Measurements from ENCODE around the gene OR5D18.
"Not testable (repeated sequence)": the region's sequence is repeated elsewhere in the genome, so short reads cannot be mapped to it uniquely, and the experiment has no call there.

Gene OR5D18

DNA sequence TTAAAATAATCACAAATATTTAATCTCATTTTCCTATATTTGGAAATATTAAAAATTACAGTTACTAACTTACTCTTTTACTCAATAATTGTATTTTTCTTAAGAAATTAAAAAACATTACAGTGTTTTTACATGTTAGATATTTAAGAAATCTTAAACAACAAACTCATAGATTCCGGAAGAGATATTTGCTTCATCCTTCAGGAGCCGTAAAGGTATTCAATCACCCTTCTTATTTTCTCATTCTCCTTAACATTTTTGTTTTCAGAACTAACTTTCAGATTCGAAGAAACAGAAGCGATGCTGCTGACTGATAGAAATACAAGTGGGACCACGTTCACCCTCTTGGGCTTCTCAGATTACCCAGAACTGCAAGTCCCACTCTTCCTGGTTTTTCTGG, at the start of gene OR5D18:
OR5D18 (plus strand) TSS at position 301 of the 400 bp plus-strand sequence; CDS start at position 301, 0 bp downstream.
- DNase-seq, result no peak

DNA sequence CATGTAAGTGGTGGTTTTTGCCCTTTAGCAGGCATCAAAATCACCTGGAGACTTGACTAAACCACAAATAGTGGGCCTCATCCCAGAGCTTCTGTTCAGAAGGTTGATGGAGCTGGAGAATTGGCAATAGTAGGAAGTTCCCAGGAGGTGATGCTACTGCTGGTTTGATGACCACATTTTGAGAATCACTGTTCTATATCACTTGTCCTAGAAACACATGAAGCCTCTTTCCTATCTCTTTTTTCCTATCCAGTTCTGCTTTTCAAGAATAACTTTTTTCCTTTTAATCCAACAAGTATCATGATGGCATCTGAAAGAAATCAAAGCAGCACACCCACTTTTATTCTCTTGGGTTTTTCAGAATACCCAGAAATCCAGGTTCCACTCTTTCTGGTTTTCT, 46.3 kb upstream of the OR5D18 start, which contains the start of gene OR5D13:
OR5D13 (plus strand) TSS at position 301 of the 400 bp plus-strand sequence; CDS start at position 301, 0 bp downstream.
- DNase-seq, result no peak

DNA sequence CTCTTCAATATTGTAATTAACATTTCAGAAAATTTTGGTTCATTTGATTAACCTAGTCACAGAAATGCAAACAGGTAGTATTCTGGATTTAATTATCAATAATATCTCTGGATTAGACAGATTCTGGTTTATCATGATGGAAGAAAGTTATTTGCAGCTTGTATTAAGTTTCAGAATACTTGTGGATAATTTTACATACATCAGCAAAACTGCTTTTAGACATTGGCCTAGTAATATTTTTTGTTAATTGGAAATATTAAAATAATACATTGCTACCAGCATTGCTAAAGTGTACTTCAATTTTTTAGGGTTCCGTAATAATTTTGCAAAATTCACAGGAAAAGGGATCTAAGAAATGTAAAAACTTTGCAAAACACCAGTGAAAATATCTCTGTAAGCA, 27.8 kb upstream of the OR5D18 start:
- DNase-seq, result no peak

DNA sequence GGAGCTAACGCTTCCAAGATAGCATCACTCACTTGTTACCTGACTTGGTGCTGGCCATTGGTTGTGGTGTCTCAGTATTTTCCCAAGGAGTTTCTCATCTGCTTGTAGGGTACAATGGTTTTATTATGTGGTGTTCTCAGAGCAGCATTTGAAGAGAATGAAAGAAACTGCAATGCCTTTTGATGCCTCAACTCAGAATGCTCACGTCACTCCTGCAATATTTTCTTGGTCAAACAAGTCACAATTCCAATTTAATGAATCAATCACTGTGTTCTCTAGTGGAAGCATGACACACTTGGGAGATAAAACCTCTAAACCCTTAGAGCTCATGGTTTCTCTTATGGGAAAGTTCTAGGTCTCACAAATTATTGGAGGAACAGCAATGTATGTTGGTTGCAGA, 26.1 kb upstream of the OR5D18 start:
- DNase-seq, result no peak

DNA sequence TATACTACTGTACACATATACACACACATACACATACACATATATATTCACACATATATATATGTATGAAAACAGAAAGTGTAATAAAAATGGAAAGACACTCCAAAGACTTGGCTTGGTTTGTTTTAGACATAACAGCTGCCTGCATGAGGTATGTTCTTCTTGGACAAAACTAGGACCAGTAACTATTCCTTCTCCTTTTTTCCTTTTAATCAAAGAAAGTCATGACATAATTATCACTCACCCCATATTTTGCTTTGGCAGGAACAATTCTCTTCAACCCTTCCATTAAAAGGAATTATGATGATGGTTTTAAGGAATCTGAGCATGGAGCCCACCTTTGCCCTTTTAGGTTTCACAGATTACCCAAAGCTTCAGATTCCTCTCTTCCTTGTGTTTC, 24.2 kb upstream of the OR5D18 start, which contains the start of gene OR5D14:
OR5D14 (plus strand) TSS at position 301 of the 400 bp plus-strand sequence; CDS start at position 301, 0 bp downstream.
- DNase-seq, result no peak

DNA sequence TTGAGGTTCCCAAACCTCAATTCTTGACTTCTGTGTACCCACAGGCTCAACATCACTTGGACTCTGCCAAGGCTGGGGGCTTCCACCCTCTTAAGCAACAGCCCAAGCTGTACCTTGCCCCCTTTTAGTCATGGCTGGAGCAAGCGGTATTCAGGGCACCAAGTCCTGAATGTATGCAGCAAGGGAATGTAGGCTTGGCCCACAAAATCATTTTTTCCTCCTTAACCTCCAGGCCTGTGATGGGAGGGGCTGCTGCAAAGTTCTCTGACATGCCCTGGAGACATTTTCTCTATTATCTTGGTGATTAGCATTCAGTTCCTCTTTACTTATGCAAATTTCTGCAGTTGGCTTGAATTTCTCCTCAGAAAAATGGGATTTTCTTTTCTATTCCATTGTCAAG, 13.2 kb upstream of the OR5D18 start:
- DNase-seq, result no peak

DNA sequence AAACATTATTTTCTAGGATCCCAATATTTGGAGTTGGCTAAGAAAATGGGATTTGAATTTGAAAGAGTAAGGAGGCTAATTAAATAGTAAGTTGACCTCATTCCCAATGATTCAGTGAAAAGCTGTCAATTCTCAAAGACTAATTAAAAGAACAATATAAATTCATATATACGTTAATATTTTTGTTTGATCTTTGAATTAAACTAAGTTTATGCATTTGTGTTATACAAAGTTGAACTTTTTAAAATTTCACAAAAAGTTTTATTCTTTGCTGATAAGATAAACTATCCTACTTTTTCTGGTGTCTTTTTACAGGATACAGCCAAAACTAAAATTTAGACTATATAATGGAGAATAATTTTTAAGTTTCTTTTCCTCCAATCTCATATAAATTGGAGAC, 8.4 kb upstream of the OR5D18 start, which contains the start of gene OR5L1:
OR5L1 (plus strand) TSS at position 301 of the 400 bp plus-strand sequence. CDS start 100 bp downstream, outside the sequence.
- DNase-seq, result no peak

DNA sequence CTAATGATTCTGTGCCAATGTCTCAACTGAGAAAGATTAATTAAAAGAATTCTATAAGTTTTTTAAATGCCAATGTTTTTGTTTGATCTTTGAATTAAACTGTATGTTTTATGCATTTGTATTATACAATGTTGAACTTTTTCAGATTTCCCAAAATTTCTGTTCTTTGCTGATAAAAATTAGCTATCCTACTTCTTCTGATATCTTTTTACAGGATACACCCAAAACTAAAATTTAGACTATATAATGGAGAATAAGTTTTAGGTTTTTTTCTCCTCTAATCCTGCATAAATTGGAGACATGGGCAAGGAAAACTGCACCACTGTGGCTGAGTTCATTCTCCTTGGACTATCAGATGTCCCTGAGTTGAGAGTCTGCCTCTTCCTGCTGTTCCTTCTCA, 7.5 kb downstream of the OR5D18 start, which contains the start of gene OR5L2:
OR5L2 (plus strand) TSS at position 301 of the 400 bp plus-strand sequence; CDS start at position 301, 0 bp downstream.
- DNase-seq, result no peak

DNA sequence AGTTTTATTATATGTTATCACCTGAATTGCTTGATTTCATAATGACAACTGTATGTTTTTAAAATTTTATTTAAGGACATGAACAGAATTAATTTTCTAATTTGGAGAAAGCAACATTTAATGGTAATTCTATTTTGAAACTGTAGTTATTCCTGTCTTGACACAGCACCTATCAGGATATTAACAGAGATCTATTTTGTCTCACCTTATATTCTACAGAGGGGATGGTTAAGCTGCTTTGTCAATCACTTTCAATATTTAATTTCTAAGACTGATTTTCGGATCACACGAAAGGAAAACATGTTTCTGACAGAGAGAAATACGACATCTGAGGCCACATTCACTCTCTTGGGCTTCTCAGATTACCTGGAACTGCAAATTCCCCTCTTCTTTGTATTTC, 19.0 kb downstream of the OR5D18 start, which contains the start of gene OR5D16:
OR5D16 (plus strand) TSS at position 301 of the 400 bp plus-strand sequence; CDS start at position 301, 0 bp downstream.
- no peak for DNase-seq

DNA sequence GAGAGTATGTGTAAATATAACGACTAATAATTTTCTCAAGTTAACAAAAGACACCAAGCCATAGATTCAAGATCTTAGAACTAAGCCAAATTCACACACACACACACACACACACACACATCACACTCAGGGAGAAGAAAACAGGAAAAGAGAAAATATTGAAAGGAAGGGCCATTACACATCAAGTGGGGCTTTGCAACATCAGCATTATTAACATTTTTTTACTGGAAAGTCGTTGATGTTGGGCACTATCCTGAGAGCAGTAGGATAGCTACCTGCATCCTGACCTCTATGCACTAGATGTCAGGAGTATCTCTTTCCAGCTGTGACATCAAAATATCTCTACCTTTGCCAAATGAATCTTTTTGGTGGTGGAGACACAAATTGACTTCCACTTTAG, 28.0 kb downstream of the OR5D18 start:
- no peak for DNase-seq

DNA sequence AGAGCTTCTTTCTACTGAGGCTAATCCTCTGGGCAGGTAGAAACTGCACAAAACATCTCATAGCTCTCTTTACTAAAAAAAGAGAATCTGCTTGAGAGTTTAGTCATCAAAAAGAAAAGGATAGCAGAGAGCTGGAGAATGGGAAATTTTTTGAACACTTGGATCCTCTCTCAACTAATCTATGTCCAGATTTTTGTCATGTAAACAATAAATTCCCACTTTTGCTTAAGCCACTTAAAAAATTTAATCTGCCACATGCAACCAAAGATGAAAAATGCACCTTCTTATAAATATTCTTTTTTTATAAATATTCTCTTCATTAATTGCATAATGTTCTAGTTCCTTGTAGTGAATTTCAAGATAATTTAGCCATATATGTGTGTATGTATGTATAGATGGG, 29.6 kb downstream of the OR5D18 start:
- no peak for DNase-seq

DNA sequence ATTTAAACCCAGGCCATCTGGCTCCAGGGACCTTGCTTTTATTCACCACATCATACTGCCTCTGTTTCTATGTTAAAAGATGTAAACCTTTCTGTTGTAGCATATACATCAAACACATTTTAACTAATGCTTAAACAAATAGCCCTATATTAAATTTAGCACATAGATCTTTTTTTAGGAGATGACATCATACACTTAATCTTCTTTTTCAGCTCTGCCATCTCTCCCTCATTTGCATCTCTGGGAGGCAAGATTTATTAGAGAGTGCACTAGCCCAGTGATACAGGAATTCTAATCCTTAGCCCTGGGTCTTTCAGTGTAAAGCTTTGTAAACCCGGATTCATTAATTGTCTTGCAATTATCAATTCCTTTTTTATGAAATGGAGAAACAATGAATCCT, 32.7 kb downstream of the OR5D18 start:
- no peak for DNase-seq

DNA sequence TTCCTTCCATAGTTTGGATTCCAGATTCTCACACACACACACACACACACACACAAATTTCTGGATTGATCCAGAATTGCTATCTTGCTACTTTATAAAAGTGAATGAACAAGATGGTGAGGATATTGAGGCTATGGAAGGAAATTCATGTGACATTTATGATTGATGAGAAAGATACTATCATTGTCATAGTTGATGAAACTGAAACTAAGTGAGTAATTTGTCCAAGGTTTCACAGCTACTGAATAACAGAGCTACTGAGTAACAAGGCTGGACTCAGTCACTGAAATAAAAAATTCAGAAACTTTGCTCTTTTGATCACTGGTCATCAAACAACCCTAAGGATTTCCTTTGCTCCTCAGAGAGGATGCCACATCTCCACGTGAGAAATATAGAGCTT, 35.3 kb downstream of the OR5D18 start:
- no peak for DNase-seq

DNA sequence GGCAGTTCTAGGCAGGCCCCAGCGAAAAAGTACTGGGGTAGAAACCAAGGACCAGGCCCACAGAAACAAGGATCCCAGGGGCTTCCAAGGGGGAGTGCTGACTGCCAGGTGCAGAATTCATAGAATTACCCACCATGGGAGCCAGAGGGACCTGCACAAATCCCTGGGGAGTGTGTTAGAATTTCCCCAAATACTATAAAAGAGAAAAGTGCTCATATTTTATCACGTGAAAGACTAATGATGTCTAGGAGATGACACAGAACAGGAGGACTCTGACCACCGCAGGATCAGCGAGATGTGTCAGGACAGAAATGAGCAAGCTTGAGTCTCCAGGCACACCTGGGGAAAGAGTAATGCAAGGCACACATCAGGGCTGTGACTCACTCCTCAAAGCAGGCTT, 47.9 kb downstream of the OR5D18 start:
- DNase-seq, result not testable (repeated sequence)
